Lower leg skin (tissue), 4 donors: ENCODE results near the gene ZNF486. TPM values are rescaled to one million over a fixed set of nuclear protein-coding genes. Genes with fewer than 3 reads are reported as not detected.
A peak's percentile ranks its signal among the peaks of the same experiment; 100 is the strongest.
"Not testable (repeated sequence)": the region's sequence is repeated elsewhere in the genome, so short reads cannot be mapped to it uniquely, and the experiment has no call there.

ENCODE experiments used
- DNase-seq, 2 donors: peaks; one replicate each; pipeline ENCODE4 v3.0.0-alpha.2; 2019; ENCODE audit warnings: low spot score in 2 of 2
- H3K4me3 ChIP-seq: fragments of 200-600 bp; sonication (generic); 2 replicates; pipeline ENCODE4 v1.5.1; 2017; ENCODE audit warnings: mild to moderate bottlenecking, low read depth; ENCODE audit not compliant: poor library complexity, severe bottlenecking
- CTCF ChIP-seq, 3 donors: fragments of 450-650 bp; IDR thresholded peaks; one replicate each; pipeline ENCODE4 v1.5.1; 2016; ENCODE audit warnings: antibody characterized with exemption in 3 of 3, mild to moderate bottlenecking in 3 of 3, moderate library complexity in 2 of 3
- POLR2A ChIP-seq, 2 donors: fragments of 450-650 bp; IDR thresholded peaks; one replicate each; pipeline ENCODE4 v1.6.1; 2016 to 2017; ENCODE audit warnings: antibody characterized with exemption in 2 of 2, mild to moderate bottlenecking in 1 of 2, moderate library complexity in 1 of 2
- WGBS, 2 donors: methylation state at CpG; one replicate each; pipeline ENCODE4 v1.1.5; 2018; 5-methylcytosine and 5-hydroxymethylcytosine counted together
- intact Hi-C: fragments of 100-400 bp; cut with DNase I; formaldehyde crosslinking; loops from one replicate; pipeline ENCODE4 v1.15.0; 2023; ENCODE audit warnings: low total_unique reads
- total RNA-seq, 4 donors: library from RNA; depleted of rRNA; stranded (reverse); fragments of >200 nt; gene quantifications; one replicate each; pipeline ENCODE4 v1.1.0, GENCODE V29; 2016

The ZNF486 gene
- 1 to 10 TPM; 3.2 to 5.6 (median 4.8) TPM for total RNA-seq

- no peak for TF ChIP-seq CTCF (IDR thresholded peaks at IDR 0.05)
- 0 to 1% methylated on average over 20 to 25 of the region's 25 CpGs for WGBS, 2 donors
- peak; percentile 96 to 99 for DNase-seq
- intact Hi-C loops = no loop called here
- peak within 1 kb of the TSS; percentile 77 for H3K4me3 ChIP-seq
Measured at GRCh38 chr19:20167020-20167644, at the start of gene ZNF486. Gene ZNF486 (plus strand): TSS chr19:20167214. CDS start chr19:20167331, 117 bp downstream.

DNA sequence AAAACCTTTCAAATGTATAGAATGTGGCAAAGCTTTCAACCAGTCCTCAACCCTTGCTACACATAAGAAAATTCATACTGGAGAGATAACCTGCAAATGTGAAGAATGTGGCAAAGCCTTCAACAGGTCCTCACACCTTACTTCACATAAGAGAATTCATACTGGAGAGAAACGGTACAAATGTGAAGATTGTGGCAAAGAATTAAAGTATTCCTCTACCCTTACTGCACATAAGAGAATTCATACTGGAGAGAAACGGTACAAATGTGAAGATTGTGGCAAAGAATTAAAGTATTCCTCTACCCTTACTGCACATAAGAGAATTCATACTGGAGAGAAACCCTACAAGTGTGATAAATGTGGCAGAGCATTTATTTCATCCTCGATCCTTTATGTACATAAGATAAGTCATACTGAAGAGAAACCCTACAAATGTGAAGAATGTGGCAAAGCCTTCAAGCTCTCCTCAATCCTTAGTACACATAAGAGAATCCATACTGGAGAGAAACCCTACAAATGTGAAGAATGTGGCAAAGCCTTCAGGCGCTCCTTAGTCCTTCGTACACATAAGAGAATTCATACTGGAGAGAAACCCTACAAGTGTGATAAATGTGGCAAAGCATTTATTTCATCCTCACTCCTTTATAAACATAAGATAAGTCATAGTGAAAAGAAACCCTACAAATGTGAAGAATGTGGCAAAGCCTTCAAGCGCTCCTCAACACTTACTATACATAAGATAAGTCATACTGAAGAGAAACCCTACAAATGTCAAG, 48.8 kb upstream of the ZNF486 start:
- H3K4me3 ChIP-seq, intact Hi-C loops, DNase-seq: not testable (repeated sequence)
- 94 to 95% methylated on average over 6 of the region's 6 CpGs for whole genome bisulfite sequencing, 2 donors

- no peak for TF ChIP-seq POLR2A (IDR thresholded peaks at IDR 0.05)
- no peak for TF ChIP-seq CTCF (IDR thresholded peaks at IDR 0.05)
- intact Hi-C loops = no loop called here
- no peak overlapping the region for H3K4me3 ChIP-seq
- DNase-seq = no peak
- WGBS, 2 donors = 97 to 98% methylated on average over 23 of the region's 23 CpGs
Measured at GRCh38 chr19:20124879-20125278, 42.1 kb upstream of the ZNF486 start.

- 87 to 88% methylated on average over 2 of the region's 2 CpGs for WGBS, 2 donors
- H3K4me3 ChIP-seq, DNase-seq, intact Hi-C loops: not testable (repeated sequence)
Measured at GRCh38 chr19:20132933-20133332, 34.1 kb upstream of the ZNF486 start.

DNA sequence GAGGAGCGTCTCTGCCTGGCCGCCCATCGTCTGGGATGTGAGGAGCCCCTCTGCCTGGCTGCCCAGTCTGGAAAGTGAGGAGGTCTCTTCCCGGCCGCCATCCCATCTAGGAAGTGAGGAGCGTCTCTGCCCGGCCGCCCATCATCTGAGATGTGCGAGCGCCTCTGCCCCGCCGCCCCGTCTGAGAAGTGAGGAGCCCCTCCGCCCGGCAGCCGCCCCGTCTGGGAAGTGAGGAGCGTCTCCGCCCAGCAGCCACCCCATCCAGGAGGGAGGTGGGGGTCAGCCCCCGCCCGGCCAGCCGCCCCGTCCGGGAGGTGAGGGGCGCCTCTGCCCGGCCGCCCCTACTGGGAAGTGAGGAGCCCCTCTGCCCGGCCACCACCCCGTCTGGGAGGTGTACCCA, 29.3 kb upstream of the ZNF486 start:
- H3K4me3 ChIP-seq, intact Hi-C loops, DNase-seq: not testable (repeated sequence)
- 87 to 97% methylated on average over 6 to 19 of the region's 29 CpGs for WGBS, 2 donors

DNA sequence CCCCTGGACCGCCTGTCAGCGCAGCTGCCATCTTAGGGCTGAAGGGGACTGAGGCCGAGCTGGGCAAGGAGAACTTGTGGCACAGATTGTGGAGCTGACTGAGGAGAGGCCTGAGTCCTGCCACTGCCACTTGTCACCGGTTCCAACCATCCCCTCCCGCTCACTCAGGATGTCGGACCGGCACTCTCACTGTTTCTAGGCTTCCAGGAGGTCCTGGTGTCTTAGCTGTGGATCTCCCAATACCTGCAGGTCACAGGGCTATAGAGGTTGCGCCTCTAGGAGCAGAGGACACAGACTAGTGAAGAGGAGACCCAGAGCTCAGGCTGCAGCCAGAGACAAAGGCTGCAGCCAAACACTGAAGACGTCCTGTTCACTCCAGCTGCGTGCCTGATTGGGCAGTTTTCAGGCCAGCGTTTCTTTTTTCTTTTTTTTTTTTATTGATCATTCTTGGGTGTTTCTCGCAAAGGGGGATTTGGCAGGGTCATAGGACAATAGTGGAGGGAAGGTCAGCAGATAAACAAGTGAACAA, 15.3 kb upstream of the ZNF486 start:
- 77 to 83% methylated on average over 9 to 12 of the region's 12 CpGs for WGBS, 2 donors
- no peak overlapping the region for H3K4me3 ChIP-seq
- DNase-seq = no peak
- intact Hi-C loops = no loop called here
- no peak for TF ChIP-seq CTCF (IDR thresholded peaks at IDR 0.05)
- no peak for TF ChIP-seq POLR2A (IDR thresholded peaks at IDR 0.05)

- intact Hi-C loops, DNase-seq: not testable (repeated sequence)
Measured at GRCh38 chr19:20152506-20152905, 14.5 kb upstream of the ZNF486 start.

More at GRCh38 chr19:20152506-20152905, 14.5 kb upstream of the ZNF486 start:
- not testable (repeated sequence) for H3K4me3 ChIP-seq
- 46 to 80% methylated on average over 13 to 14 of the region's 15 CpGs for WGBS, 2 donors
